Ascending aorta (tissue), 2 donors: ENCODE results near the gene MKNK2. TPM values are rescaled to one million over a fixed set of nuclear protein-coding genes. Genes with fewer than 3 reads are reported as not detected.

ENCODE experiments used
- DNase-seq, 2 donors: peaks; one replicate each; pipeline ENCODE4 v3.0.0-alpha.2; 2019; ENCODE audit warnings: low spot score in 2 of 2
- H3K27ac ChIP-seq, 2 donors: fragments of 200-600 bp; sonication (generic); one replicate each; pipeline ENCODE4 v1.5.1; 2016 to 2017; ENCODE audit warnings: mild to moderate bottlenecking in 1 of 2
- H3K27me3 ChIP-seq: fragments of 200-600 bp; sonication (generic); one replicate; pipeline ENCODE4 v1.5.1; 2017
- H3K36me3 ChIP-seq, 2 donors: fragments of 200-600 bp; sonication (generic); one replicate each; pipeline ENCODE4 v1.5.1; 2016
- H3K4me1 ChIP-seq, 2 donors: fragments of 200-600 bp; sonication (generic); one replicate each; pipeline ENCODE4 v1.5.1; 2016 to 2017; ENCODE audit warnings: mild to moderate bottlenecking in 1 of 2
- H3K4me3 ChIP-seq, 2 donors: fragments of 200-600 bp; sonication (generic); one replicate each; pipeline ENCODE4 v1.5.1; 2016 to 2017; ENCODE audit warnings: mild to moderate bottlenecking in 1 of 2
- H3K9me3 ChIP-seq, 2 donors: fragments of 200-600 bp; sonication (generic); one replicate each; pipeline ENCODE4 v1.5.1; 2016
- intact Hi-C: fragments of 100-400 bp; cut with DNase I; formaldehyde crosslinking; loops from one replicate; pipeline ENCODE4 v1.15.1; 2023
- total RNA-seq: library from RNA; depleted of rRNA; stranded (reverse); fragments of >200 nt; gene quantifications from one replicate; pipeline ENCODE4 v1.1.0, GENCODE V29; 2016
- TF ChIP-seq, protein P1 (sequence below), 3 experiments: fragments of 200-600 bp in 2 of 3; fragments of 450-650 bp in 1 of 3; sonication (generic) in 2 of 3; IDR thresholded peaks; one replicate each; pipeline ENCODE4 v1.5.1; 2016 to 2019; ENCODE audit warnings: antibody characterized with exemption in 3 of 3, mild to moderate bottlenecking in 1 of 3, moderate library complexity in 1 of 3

The MKNK2 gene
- total RNA-seq, 1 donor from 2014 or later = 228 TPM

DNA sequence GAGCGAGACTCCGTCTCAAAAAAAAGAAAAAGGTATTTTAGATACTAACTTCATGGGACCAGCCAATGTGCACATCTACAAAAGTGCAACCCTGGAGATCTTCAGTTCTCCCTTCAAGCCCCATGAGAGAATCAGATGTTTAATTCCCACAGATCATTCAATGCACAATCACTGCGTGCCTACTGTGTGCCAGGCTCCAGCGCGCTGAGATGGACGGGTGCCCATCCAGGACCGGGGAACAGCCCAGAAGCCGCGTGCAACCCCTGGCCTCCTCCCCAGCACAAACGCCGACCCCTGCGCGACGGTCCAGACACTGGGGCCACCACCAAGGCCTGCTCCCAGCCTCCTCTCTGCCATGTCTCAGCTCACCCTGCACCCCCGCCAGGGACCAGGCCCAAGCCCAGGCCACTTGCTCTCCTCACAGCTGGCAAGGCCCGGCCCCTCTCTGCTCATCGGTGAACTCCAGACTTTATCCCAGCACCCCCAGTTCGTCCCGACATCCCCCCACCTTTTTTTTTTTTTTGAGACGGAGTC lies 40.8 kb downstream of the MKNK2 start:
- Histone ChIP-seq H3K36me3 (no peaks in the 10 kb centered on the region), H3K4me3 (no peak overlapping the region), H3K9me3 (no peaks in the 10 kb centered on the region), H3K27me3 (no peaks in the 10 kb centered on the region), H3K4me1 (peaks cover 4 to 5% of the 10 kb centered on the region in 2 donors), H3K27ac (no peak overlapping the region)
- TF ChIP-seq, protein P1, sequence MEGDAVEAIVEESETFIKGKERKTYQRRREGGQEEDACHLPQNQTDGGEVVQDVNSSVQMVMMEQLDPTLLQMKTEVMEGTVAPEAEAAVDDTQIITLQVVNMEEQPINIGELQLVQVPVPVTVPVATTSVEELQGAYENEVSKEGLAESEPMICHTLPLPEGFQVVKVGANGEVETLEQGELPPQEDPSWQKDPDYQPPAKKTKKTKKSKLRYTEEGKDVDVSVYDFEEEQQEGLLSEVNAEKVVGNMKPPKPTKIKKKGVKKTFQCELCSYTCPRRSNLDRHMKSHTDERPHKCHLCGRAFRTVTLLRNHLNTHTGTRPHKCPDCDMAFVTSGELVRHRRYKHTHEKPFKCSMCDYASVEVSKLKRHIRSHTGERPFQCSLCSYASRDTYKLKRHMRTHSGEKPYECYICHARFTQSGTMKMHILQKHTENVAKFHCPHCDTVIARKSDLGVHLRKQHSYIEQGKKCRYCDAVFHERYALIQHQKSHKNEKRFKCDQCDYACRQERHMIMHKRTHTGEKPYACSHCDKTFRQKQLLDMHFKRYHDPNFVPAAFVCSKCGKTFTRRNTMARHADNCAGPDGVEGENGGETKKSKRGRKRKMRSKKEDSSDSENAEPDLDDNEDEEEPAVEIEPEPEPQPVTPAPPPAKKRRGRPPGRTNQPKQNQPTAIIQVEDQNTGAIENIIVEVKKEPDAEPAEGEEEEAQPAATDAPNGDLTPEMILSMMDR (IDR thresholded peaks at IDR 0.05) = no peak
- intact Hi-C loops = loop anchor here (10.0 kb wide), 1 partner anchor 105 kb away; the partner anchor contains the start of genes ADAT3 and SCAMP4
- DNase-seq = no peak

GRCh38 chr19:2003874-2004273 lies 47.2 kb downstream of the MKNK2 start:
- DNase-seq = no peak
- Histone ChIP-seq H3K27ac (no peak overlapping the region), H3K4me3 (no peak overlapping the region), H3K27me3 (no peaks in the 10 kb centered on the region), H3K36me3 (peaks cover 18 to 24% of the 10 kb centered on the region in 2 donors), H3K4me1 (no peaks in the 10 kb centered on the region), H3K9me3 (no peaks in the 10 kb centered on the region)
- TF ChIP-seq, protein P1 (IDR thresholded peaks at IDR 0.05) = no peak
- intact Hi-C loops = no loop called here

DNA sequence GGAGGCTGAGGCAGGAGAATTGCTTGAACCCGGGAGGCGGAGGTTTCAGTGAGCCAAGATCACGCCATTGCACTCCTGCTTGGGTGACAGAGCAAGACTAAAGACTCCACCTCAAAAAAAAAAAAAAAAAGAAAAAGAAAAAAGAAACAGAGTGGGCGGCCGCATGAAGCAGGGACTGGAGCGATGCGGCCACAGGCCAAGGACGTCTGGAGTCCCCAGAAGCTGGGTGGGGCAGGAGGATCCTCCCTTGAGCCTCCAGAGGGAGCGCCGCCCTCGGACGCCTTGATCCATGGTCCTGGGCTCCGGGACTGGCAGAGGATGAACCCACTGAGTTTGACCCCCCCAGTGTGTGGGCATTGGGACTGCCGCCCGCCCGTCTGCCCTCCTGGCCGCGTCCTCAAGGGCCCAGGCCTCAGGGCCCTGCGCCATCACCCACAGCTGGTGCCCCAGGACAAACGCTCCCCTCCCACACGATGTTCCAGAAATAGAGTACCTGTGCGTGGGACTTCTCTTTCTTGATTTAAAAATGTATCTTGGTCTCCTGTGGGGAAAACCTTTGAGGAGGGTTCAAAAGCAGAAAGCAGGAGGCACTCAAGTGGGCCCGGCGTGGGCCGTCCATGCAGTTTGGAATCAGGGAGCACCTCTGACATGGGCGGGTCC lies 51.1 kb downstream of the MKNK2 start:
- intact Hi-C loops = no loop called here
- Histone ChIP-seq H3K27ac (no peak overlapping the region), H3K36me3 (peaks cover 26 to 38% of the 10 kb centered on the region in 2 donors), H3K9me3 (no peaks in the 10 kb centered on the region), H3K4me1 (no peaks in the 10 kb centered on the region), H3K4me3 (no peak overlapping the region), H3K27me3 (no peaks in the 10 kb centered on the region)
- TF ChIP-seq, protein P1 (IDR thresholded peaks at IDR 0.05) = no peak
- DNase-seq = no peak

- peaks cover 26 to 40% of the 10 kb centered on the region in 2 donors for H3K36me3 ChIP-seq
- no peak overlapping the region for H3K27ac ChIP-seq
- intact Hi-C loops = no loop called here
- no peaks in the 10 kb centered on the region for H3K4me1 ChIP-seq
- no peaks in the 10 kb centered on the region for H3K27me3 ChIP-seq
- no peaks in the 10 kb centered on the region for H3K9me3 ChIP-seq
- TF ChIP-seq, protein P1 (IDR thresholded peaks at IDR 0.05) = no peak
- no peak overlapping the region for H3K4me3 ChIP-seq
- no peak for DNase-seq
Observed at GRCh38 chr19:1998712-1999708, 52.0 kb downstream of the MKNK2 start.

GRCh38 chr19:1997353-1998233 lies 53.5 kb downstream of the MKNK2 start:
- Histone ChIP-seq H3K27ac (no peak overlapping the region), H3K9me3 (no peaks in the 10 kb centered on the region), H3K4me3 (no peak overlapping the region), H3K4me1 (no peaks in the 10 kb centered on the region), H3K27me3 (no peaks in the 10 kb centered on the region), H3K36me3 (peaks cover 26 to 43% of the 10 kb centered on the region in 2 donors)
- intact Hi-C loops = no loop called here
- DNase-seq = no peak
- TF ChIP-seq, protein P1 (IDR thresholded peaks at IDR 0.05) = no peak
